NCI-H187 treated with DMSO at 0.1 percent for 48 hours (cell line): ENCODE measurements around the gene RIC8A.
"Not testable (repeated sequence)": the region's sequence is repeated elsewhere in the genome, so short reads cannot be mapped to it uniquely, and the experiment has no call there.

Experiments
- DNase-seq: peaks from one replicate; lab custom pipeline; 2025; lab: John Stamatoyannopoulos, UW

Gene RIC8A

GRCh38 chr11:207208-207862, at the start of gene RIC8A, which contains the start of gene BET1L:
TSS of gene RIC8A (plus strand) at chr11:207708. CDS start at chr11:208855, 1,147 bp downstream.
TSS of gene BET1L (minus strand) at chr11:207399. CDS start at chr11:207321, 78 bp downstream.
- DNase-seq: peak; percentile 82

DNA sequence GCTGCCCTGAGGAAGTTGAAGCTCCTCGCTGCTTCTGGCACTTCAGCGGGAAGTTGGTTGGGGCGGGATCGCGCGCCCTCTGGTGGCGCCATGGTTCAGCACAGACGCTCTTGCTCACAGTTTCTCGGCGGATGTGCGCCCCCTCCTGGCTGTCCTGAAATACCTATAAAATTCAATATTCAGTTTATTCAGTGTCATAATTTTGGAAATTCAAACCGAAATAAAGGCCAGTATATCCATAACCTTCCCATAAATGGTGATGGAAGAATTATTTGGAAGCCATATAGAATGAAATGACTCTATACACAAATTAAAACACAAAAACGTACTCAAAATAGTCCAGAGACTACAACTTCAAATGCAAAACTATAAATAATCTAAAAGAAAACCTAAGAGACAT, 27.3 kb upstream of the RIC8A start:
- not testable (repeated sequence) for DNase-seq

GRCh38 chr11:189200-189783, 18.2 kb upstream of the RIC8A start:
- DNase-seq: not testable (repeated sequence)

DNA sequence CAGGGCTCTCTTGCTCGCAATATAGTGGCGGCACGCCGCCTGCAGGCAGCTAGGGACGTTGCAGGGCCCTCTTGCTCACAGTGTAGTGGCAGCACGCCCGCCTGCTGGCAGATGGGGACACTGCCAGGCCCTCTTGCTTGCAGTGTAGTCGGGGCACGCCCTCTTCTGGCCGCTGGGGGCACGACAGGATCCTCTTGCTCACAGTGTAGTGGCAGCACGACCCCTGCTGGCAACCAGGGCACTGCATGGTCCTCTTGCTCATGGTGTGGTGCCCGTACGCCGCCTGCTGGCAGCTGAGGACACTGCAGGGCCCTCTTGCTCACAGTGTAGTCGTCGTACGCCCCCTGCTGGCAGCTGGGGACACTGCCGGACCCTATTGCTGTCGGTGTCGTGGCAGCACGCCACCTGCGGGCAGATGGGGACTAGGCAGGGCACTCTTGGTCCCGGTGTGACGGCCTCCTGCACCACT, 17.6 kb upstream of the RIC8A start:
- not testable (repeated sequence) for DNase-seq

GRCh38 chr11:190546-190945, 17.0 kb upstream of the RIC8A start:
- DNase-seq: not testable (repeated sequence)

DNA sequence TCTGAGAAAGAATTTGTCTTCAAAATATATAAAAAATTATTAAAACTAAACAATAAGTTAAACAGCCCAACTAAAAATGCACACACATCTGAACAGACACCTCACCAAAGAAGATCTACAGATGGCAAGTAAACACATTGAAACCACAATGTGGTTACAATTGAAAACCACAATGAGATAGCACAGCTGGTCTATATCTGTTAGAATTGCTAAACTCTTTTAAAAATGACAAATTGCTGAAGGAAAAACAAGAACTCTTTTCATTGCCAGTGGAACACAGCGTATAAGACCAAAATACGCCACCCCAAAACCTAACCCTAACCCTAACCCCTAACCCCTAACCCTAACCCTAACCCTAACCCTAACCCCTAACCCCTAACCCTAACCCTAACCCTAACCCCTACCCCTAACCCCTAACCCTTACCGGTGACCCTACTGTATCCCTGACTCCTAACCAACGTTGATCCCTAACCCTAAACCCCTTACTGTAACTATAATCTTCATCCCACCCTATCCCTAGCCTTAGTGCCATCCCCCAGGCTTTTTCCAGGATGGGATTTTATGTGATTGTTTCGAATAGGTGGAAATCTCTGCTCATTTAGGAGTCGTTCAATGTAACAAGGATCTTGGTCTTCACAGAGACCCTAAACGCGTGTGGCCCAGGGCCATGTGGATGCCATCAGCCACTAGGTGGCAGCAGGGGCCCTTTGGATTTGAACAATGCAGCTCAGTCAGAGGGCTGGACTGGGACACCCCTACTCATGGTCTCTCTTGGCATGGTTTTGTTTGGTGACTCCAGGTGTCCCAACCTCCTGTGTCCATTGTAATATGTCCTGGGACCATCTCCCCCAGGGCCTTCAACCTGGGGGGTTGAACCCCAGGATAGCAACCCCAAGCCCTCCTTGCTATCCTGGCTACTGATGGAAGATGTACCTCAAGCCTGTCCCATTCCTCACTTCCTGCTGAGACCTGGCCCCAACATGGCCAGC, 15.7 kb upstream of the RIC8A start:
- DNase-seq: not testable (repeated sequence)

DNA sequence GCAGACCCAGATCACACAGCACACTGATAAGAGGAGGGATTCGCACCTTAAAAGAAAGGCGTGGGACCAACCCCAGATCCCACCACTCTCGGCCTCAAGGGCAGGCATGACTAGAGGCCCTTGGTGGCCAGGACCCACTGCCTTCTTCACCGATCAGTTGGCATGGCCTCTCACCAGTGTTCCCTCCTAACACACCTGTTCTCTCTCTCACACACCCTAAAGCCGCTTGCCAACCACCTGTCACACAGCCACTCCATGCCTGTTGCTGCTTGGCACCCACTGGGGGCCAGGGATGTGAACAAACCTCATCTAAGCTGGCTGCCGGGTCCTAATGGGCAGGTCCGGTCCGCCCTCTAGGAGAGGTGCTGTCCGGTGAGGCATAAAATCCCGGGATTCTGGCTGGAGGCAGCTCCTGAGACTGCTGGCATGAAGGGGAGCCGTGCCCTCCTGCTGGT, 14.8 kb upstream of the RIC8A start, which contains the start of gene SCGB1C1:
SCGB1C1 (plus strand) TSS at position 405 of the 455 bp plus-strand sequence; CDS start at position 427, 22 bp downstream.
- DNase-seq: not testable (repeated sequence)

- DNase-seq: not testable (repeated sequence)
Observed at GRCh38 chr11:193481-193880, 14.0 kb upstream of the RIC8A start.

DNA sequence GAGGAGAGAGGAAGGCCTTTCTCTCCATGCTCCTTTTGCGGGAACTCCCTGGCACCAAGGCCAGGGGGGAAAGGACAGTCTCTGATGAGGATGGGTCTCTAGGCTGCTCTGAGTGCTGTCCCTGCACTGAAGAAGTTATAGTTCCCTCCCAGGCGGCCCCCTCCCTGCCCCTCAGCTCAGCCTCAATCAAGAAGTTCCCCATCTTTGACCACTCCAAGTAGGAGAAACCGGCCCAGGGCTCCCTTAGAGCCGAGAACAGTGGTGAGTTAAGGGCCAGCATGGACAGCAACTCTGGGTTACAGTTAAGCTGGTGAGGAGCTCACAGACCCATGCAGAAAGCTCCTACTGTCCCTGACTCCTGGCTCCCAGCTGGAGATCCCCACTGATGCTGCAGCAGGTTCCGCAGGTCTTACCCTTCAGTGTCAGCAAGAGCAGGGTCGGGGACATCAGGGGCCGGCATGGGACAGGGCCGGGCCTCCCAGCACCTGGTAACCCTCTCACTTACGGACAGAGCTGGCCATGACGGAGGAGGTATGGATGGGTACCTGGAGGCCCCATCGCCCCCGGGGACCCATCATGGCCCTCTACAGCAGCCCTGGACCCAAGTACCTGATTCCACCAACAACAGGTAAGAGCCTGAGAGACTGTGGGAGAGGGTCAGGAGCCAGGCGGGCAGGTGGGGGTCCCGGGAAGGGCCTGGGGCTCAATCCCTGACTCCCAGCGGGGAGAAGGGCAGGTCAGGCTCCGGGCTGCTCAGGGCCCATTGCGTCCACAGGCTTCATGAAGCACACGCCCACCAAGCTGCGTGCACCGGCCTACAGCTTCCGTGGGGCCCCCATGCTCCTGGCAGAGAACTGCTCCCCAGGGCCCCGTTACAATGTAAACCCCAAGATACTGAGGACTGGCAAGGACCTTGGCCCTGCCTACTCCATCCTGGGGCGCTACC, 10.4 kb upstream of the RIC8A start:
- DNase-seq: no peak

GRCh38 chr11:197741-198235, 9.7 kb upstream of the RIC8A start:
- DNase-seq: no peak

- DNase-seq: no peak
Observed at GRCh38 chr11:198236-198806, 9.2 kb upstream of the RIC8A start.

GRCh38 chr11:199004-199581, 8.4 kb upstream of the RIC8A start:
- no peak for DNase-seq

DNA sequence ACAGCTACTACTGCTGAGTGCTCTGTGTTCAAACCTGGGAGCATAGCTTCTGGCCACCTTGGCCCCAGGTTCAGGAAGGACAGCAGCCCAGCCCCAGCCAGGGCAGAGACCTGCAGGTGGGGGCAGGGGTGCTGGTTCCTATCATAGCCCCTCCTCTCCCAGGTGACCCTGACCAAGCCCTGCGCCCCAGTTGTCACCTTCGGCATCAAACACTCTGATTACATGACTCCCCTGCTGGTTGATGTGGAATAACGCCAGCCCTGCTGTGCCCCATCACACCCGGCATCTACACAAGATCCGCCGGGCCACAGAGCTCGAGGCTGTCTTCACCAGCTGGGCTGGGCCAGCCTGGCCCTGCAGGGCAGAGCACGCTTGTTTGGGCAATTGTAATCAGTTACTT, 7.7 kb upstream of the RIC8A start:
- DNase-seq: no peak

- no peak for DNase-seq
Observed at GRCh38 chr11:200224-201003, 7.1 kb upstream of the RIC8A start.

DNA sequence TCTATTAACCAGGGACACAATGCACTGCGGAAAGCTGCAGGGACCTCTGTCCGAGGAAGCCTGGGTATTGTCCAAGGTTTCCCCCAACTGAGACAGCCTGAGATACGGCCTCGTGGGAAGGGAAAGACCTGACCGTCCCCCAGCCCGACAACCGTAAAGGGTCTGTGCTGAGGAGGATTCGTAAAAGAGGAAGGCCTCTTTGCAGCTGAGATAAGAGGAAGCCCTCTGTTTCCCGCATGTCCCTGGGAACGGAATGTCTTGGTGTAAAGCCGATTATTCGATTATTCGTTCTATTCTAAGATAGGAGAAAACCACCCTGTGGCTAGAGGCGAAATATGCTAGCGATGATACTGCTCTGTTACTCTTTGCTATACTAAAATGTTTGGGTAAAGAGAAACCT, 5.5 kb upstream of the RIC8A start:
- no peak for DNase-seq

DNA sequence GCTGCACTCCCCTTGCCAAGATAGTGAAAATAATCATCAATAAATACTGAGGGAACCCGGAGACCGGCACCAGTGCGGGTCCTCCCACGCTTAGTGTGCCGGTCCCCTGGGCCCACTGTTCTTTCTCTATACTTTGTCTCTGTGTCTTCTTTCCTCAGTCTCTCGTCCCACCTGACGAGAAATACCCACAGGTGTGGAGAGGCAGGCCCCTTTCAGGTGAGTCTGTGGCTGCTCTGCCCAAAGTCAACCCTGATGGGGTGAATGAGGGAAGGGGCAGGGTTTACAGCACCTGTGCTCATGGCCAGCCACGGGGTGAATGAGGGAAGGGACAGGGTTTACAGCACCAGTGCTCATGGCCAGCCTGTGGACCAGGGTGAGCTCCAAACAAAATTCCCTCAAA, 5.0 kb upstream of the RIC8A start:
- DNase-seq: no peak

DNA sequence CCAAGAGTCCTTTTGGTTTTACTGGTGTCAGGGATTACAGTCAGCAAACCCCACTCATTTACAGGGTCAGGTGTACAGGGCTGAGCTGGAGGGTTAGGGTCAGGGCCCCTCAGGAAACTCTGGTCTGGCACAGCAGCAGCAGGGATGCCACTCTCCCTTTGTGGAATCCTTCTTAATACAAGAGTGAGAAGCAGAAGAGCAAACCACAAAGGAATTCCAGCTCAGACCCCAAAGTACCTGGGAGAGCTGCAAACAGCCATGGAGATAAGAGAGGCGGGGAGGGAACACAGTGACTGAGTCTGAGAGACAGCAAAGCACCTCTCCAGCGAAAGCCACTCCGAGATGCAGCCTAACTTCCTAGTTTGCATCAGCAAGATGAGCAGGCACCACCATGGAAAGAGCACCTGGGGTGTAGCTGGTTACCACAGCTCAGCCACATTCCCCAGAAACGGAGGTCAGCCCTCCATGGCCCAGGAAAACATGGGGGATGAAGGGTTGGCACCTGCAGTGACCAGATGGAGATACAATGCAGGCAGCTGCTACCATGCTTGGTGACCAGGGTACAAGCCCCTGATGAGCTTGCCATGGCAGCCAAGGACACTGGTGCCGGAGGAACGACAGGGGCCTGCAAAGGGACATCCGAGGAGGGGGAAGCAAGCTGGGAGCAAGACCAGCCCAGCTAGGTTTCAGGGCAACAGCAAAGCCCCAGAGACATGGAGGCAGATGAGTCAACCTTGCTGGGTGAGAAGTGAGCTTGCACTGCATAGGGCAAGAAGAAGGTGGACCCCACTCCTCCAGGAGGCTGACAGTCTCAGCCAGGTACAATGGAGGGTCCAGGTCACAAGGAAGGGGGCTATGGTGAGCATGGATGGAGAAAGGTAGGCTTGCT, 4.2 kb upstream of the RIC8A start:
- DNase-seq: no peak

- no peak for DNase-seq
Observed at GRCh38 chr11:203945-204586, 3.4 kb upstream of the RIC8A start.
